Measurements from ENCODE around the gene COX10.

COX10 gene

DNA sequence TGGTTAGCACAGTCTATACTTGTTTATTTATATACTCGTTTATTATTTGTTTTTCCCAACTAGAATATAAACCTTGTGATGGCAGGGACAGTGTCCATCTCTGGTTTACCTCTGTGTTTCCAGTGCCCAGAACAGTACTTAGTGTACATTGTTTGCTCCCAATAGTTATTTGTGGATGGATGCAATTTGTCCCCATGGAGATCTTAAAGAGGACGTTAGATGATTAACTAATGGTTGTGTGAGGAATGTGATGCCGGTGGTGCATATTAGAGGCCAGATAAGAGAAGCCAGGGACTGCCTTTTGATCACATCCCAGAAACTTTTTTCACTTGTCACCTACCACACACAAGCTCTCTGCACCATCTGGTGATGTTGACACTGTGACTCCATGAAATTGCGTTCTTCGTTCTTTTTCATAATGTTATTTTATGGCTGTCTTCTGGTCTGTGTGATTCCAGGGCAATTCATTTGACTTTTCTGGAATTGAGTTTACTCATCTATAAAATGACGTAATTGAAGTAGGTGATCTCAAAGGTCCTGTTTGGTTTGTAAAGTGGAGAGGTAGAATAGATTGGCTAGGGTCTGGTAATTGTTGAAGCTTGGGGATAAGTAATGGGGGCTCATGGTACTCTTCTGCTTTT is 1.2 kb downstream of the COX10 start:
- no peak for DNase-seq (ENCODE audit: low read depth in 2 of 3, low spot score in 2 of 3)

DNA sequence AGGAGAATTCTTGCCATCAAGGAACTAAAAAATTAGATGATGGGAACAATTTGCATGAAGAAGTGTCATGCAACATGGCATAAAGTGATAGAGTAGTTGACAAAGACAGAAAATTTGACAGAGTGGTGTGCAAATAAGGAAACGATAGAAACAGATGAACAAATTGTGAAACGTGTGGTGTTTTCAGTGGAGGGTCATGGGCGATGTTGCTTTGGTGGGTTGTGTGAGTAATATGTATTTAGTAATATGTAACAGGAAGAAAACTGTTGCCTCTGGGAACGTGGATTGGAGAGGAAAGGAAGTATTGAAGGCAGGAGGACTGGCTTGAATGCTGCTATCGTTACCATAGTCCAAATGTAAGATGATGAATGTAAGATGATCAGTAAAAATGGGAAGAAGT is 3.6 kb downstream of the COX10 start:
- no peak for DNase-seq (ENCODE audit: low read depth in 2 of 3, low spot score in 2 of 3)

DNA sequence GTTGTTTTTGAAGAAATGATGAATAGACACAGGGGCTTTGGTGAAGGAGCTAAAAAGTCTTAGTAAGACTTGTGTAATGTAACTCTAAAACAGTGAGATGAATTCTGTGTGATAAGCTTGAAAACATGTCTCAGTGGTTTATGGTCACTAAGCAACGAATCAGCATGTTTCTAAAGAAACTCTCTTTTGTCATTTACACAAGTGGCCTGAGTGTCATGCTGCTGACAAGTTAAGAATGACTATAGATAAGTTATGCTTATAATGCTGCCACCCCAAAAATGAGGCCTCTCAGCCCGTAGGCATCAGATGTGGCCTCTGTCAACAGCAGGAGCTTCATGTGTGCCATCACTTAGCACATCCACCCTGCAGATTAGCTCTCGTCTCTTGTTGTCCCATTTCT is 8.7 kb downstream of the COX10 start:
- no peak for DNase-seq (ENCODE audit: low read depth in 2 of 3, low spot score in 2 of 3)

DNA sequence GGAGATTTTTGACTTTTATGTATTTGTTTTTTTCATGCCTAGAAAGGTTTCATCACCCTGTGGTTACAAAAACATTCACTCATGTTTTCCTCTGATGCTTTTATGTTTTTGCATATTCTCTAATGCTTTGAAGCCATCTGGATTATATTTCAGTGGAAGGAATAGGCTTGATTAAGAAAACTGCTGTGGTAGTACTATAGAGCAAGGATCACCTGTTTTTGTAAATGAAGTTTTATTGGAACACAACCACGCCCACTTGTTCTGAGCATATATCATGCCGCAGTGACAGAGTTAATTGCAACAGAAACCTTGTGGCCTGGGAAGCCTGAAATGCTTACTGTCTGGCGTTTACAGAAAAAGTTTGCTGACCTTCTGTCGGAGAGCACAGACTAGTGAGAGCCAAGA is 11.5 kb downstream of the COX10 start:
- DNase-seq (ENCODE audit: low read depth in 2 of 3, low spot score in 2 of 3) = no peak

GRCh38 chr17:14082848-14083247 is 13.5 kb downstream of the COX10 start:
- DNase-seq (ENCODE audit: low read depth in 2 of 3, low spot score in 2 of 3) = no peak

GRCh38 chr17:14084955-14085354 is 15.7 kb downstream of the COX10 start:
- no peak for DNase-seq (ENCODE audit: low read depth in 2 of 3, low spot score in 2 of 3)

DNA sequence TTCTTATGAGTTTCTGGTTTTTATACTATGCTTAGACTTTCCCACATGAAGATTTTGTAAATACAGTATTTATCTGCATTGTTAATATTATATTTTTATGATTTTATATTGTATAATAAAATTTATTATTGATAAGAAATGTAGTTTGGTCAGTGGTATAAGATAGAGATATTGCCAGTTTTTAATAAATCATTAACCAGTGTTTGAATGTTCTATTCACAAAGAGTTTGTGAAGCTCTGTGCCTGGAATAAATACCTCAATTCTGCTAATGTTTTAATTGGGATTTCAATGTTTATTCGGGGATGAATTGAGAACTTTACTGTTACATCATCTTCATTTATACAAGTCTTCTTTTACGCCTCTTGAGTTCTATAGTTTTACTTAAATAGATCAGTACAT is 16.9 kb downstream of the COX10 start:
- DNase-seq (ENCODE audit: low read depth in 2 of 3, low spot score in 2 of 3) = no peak

DNA sequence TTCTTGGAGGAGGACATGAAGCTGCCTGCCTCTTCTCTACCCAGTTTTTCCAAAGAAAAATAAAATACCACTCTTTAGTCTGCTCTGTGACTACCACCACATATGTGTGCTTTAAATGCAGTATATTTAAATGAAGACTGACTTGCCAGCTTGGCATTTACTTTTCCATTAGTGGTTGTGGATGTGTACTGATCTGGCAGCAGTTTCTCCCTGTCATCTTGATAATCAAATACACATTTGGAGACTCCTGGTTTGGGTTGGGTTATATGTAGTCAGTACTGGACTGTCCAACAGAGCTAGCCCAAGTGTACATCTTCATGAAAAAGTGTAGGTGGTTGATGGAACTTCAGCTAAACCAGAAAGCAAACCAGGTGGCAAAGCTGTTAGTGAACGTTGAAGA is 19.9 kb downstream of the COX10 start:
- DNase-seq (ENCODE audit: low read depth in 2 of 3, low spot score in 2 of 3) = no peak

DNA sequence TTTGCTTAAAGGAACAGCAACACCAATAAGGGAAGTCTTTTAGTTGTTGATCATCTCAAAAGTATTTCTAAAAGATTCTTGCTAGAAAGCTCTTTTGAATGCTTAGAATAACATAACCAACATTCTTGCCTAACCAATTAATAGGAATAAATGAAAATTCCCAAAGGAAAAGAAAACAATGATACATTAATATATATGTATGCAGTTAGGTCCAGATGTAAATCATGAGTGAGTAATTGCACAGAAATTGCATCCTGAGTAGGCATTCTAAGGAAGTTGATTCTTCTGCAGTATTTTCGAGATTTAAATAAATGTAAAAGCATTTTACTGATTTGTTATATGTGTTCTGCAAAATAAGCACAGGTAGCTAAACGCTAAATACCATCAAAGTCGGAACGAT is 22.1 kb downstream of the COX10 start:
- DNase-seq (ENCODE audit: low read depth in 2 of 3, low spot score in 2 of 3) = no peak

- DNase-seq (ENCODE audit: low read depth in 2 of 3, low spot score in 2 of 3) = no peak
These were observed 23.5 kb downstream of the COX10 start for GRCh38 chr17:14092808-14093207.

GRCh38 chr17:14094676-14095601 is 25.6 kb downstream of the COX10 start:
- DNase-seq (ENCODE audit: low read depth in 2 of 3, low spot score in 2 of 3) = no peak

- DNase-seq (ENCODE audit: low read depth in 2 of 3, low spot score in 2 of 3) = no peak
These were observed 26.3 kb downstream of the COX10 start for GRCh38 chr17:14095631-14096030.

GRCh38 chr17:14098246-14098645 is 28.9 kb downstream of the COX10 start:
- DNase-seq (ENCODE audit: low read depth in 2 of 3, low spot score in 2 of 3) = no peak

GRCh38 chr17:14101976-14102375 is 32.7 kb downstream of the COX10 start:
- DNase-seq (ENCODE audit: low read depth in 2 of 3, low spot score in 2 of 3) = no peak

DNA sequence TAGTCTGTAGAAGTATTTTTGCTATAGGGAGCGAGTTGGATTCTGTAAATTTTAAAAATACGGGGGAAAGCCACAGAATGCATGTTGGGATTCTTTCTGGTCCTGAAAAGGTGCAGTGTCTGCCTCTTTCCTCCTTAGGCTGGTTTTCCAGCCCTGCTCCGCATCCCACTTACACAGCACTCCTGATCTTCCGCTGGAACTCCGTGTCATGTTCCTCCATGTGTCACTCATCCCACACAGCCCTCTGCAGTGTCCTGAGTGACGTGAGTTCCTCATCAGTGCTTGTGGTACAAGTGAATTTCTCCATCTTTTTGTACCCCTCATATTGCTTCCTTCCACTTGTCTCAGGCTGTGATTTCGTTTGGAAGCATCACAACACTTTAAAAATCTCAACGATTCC is 34.5 kb downstream of the COX10 start:
- no peak for DNase-seq (ENCODE audit: low read depth in 2 of 3, low spot score in 2 of 3)

DNA sequence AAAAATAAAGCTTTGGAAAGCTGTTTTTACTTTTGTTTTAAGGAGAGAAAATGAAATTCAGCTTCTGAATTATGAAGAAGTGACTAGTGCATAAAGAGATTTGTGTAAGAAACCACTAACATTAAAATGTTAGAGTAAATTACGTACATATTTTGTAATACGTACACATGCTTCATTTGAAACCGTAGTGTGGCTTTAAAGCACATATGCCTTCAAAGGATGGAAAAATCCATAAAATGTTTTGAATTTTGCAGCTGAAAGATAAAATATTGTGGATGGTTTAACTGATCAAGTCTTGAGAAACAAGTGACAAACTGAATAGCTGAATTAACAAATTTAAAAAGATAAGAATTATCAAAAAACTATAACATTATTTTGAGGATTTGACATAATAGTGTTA is 35.4 kb downstream of the COX10 start:
- DNase-seq (ENCODE audit: low read depth in 2 of 3, low spot score in 2 of 3) = no peak

GRCh38 chr17:14107889-14108288 is 38.6 kb downstream of the COX10 start:
- no peak for DNase-seq (ENCODE audit: low read depth in 2 of 3, low spot score in 2 of 3)

DNA sequence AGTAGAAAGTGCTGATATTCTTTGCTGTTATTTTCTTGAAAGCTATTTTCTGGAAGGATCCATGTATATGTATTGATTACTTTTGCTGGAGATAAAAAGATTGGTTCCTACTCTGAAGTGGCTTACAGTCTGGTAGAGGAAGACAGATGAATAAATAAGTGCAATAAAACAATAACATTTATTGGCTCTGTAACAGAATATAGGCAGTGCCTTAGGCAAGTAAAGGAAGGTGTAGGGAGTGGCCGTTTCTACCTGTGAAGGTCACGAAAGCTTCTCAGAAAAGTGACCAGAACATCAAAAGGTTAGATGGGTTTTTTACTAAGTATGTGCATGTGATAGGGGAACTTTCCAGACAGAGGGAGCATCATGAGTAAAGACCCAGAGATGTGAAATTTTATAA is 43.1 kb downstream of the COX10 start:
- no peak for DNase-seq (ENCODE audit: low read depth in 2 of 3, low spot score in 2 of 3)

DNA sequence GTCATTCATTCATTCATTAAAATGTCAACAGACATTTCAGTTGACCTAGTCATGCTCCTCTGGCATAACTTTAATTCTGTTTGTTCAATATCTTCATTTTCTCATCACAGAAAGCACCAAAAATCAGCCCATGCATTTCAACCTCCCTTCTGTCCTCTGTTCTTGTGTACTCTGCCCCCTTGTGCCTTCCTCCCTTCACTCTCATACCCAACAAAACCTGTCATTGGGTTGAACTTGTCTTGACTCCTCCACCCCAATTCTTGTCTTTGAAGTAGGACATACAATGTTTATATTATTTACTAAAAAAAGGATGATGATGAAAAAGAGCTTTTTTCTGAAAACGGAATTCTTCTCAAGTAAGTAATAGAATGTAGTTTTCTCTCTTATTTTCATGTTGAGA is 43.8 kb downstream of the COX10 start:
- no peak for DNase-seq (ENCODE audit: low read depth in 2 of 3, low spot score in 2 of 3)

DNA sequence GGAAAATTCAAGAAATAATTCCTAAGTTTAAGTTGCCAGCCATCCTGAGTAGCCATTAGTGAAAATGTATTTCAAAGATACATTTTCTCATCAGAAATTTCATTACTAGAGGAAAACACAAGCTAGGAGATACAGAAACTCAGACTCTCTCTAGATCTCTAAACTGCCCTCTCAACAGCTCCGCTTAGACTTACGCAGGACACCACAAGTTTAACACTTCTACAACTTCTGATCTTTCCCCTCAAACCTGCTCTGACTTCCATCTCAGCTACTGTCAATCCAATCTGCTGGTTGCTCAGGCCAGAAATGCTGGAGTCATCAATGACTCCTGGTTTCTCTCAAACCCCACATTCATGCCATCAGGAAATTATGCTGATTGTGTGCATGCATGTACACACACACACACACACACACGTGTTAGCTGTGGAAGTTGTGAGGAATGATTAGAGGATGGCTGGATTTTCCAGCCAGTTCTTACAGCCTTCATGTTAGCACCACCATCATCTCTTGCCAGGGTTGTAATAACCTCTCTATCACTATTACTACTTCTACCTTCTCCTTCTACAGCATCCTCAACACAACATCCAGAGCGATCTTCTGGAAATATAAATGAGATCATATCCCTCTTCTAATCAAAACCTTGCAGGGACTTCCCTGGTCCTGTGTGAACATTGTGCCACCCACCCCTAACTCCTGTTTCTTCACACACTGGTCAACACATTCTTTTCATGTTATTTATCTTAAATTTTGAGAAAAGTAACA is 47.1 kb downstream of the COX10 start:
- no peak for DNase-seq (ENCODE audit: low read depth in 2 of 3, low spot score in 2 of 3)

- DNase-seq (ENCODE audit: low read depth in 2 of 3, low spot score in 2 of 3) = no peak
These were observed 49.6 kb downstream of the COX10 start for GRCh38 chr17:14118951-14119350.

DNA sequence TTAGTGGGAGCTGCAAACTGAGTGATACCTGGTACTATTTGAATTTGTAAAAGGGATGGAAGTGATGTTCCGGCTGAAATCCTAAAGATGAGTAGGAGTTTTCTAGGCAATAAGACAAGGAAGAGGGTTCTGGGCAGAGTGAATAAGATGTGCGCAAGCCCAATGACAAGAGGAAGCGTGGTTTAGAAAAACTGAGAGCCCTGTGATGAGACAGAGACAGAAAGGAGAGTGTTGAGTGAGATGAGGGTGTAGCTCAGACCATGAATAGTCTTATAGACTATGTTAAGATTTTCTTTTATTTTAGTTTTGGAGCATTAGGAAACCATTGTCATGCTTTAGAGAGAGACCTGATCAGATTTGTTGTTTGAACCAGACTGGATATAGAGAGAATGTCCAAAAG is 50.2 kb downstream of the COX10 start:
- DNase-seq (ENCODE audit: low read depth in 2 of 3, low spot score in 2 of 3) = no peak

Measured in activated CD8-positive, alpha-beta memory T cell treated with anti-CD3 and anti-CD28 coated beads for 48 hours (primary cell).